Ovary (tissue), 9 donors: ENCODE results near the gene ASIC4. TPM values are rescaled to one million over a fixed set of nuclear protein-coding genes. Genes with fewer than 3 reads are reported as not detected.

Experiments used
- DNase-seq, 5 donors: peaks; one replicate each; pipeline ENCODE4 v3.0.0-alpha.2; 2019 to 2020
- H3K27ac ChIP-seq, 2 donors: fragments of 200-600 bp; one replicate each; pipeline versions ENCODE4 v1.5.1 to v1.8.0; 2019 to 2022
- H3K27me3 ChIP-seq: fragments of 200-600 bp; one replicate; pipeline ENCODE4 v1.8.0; 2022
- H3K36me3 ChIP-seq: fragments of 200-600 bp; sonication (generic); one replicate; pipeline ENCODE4 v1.5.1; 2019
- H3K4me1 ChIP-seq: one replicate; pipeline ENCODE4 v1.8.1; 2013; ENCODE audit warnings: mild to moderate bottlenecking, moderate library complexity; ENCODE audit not compliant: insufficient read depth
- H3K4me3 ChIP-seq: fragments of 200-600 bp; sonication (generic); one replicate; pipeline ENCODE4 v1.5.1; 2017
- H3K9me3 ChIP-seq, 2 donors: fragments of 200-600 bp in 1 of 2; sonication (generic) in 1 of 2; one replicate each; pipeline versions ENCODE4 v1.5.1 to v1.8.1; 2013 to 2019; ENCODE audit warnings: mild to moderate bottlenecking in 1 of 2, moderate library complexity in 1 of 2
- CTCF ChIP-seq, 3 donors: fragments of 450-650 bp in 2 of 3; fragments of 200-600 bp in 1 of 3; IDR thresholded peaks; one replicate each; pipeline versions ENCODE4 v1.5.1 to v1.8.0; 2016 to 2022; ENCODE audit warnings: antibody characterized with exemption in 3 of 3, mild to moderate bottlenecking in 1 of 3
- EP300 ChIP-seq: sonication (generic); formaldehyde crosslinking; IDR thresholded peaks from one replicate; pipeline ENCODE4 v1.6.1; 2017; ENCODE audit warnings: antibody characterized with exemption
- POLR2A ChIP-seq: fragments of 450-650 bp; IDR thresholded peaks from one replicate; pipeline ENCODE4 v1.6.1; 2017; ENCODE audit warnings: antibody characterized with exemption, mild to moderate bottlenecking, moderate library complexity
- WGBS, 3 donors: extraction: QIAGEN DNeasy Blood & Tissue Kit in 1 of 3; methylation state at CpG; one replicate each; pipeline versions ENCODE4 v1.1.5 to v1.1.7; 2013 to 2017; 5-methylcytosine and 5-hydroxymethylcytosine counted together
- intact Hi-C, 4 donors: fragments of 100-400 bp; cut with DNase I; formaldehyde crosslinking; loops; one replicate each; pipeline versions ENCODE4 v1.11.0 to v1.15.1; 2022 to 2023
- polyA plus RNA-seq, 2 donors: library from polyadenylated mRNA; stranded (reverse); fragments of 200-250 nt in 1 of 2; fragments of 350-450 nt in 1 of 2; fragmentation: Illumina TruSeq in 1 of 2; extraction: RNeasy Lipid Tissue Mini Kit (QIAGEN cat#74804) in 1 of 2; gene quantifications; one replicate each; pipeline ENCODE4 v1.2.3, GENCODE V29; 2013 to 2014
- total RNA-seq, 7 donors: library from RNA; depleted of rRNA in 2 of 7; stranded (reverse); fragments of >200 nt in 2 of 7; fragmentation: NEBNext Ultra II Directional in 3 of 7; extraction: Animal tissue kit (Norgen Biotek cat#: 25700) in 3 of 7; gene quantifications; one replicate each; pipeline versions ENCODE4 v1.1.0 to v1.2.4, GENCODE V29; 2016 to 2023
- donor health status: DM: no; HTN: no; CAD: no; lungs with moderate emphysema.
- donor health status: DM: no; HTN: no; CAD: no.
- donor health status: Bipolar disorder and iron deficiency.
- donor health status: DM: yes; HTN: yes; CAD: no.
- donor health status: DM: no; HTN: no; CAD: no.
- donor health status: DM: yes; HTN: yes; CAD: no.

The ASIC4 gene
- total and polyA plus RNA-seq, 9 donors, result 0.05 to 0.28 (median 0.17) TPM; not detected in 5

- intact Hi-C loops, result loop anchor here in 2 of 4 donors (5.0 kb wide), 2 partner anchors 78 to 83 kb away; no protein-coding TSS in a partner anchor
- TF ChIP-seq EP300, result no peak
- no peak for TF ChIP-seq POLR2A
- TF ChIP-seq CTCF (IDR thresholded peaks at IDR 0.05), result no peak
- no peak overlapping the region for H3K27ac ChIP-seq
- H3K27me3 ChIP-seq, result no peaks in the 10 kb centered on the region
- peak in 3 of 5 donors; percentile 27 to 42 (median 32) for DNase-seq
- H3K9me3 ChIP-seq, result no peaks in the 10 kb centered on the region
- 56 to 76% (median 57%) methylated on average over 20 of the region's 20 CpGs for WGBS, 3 donors
- no peaks in the 10 kb centered on the region for H3K36me3 ChIP-seq
- no peak overlapping the region for H3K4me3 ChIP-seq
- peaks cover 4% of the 10 kb centered on the region for H3K4me1 ChIP-seq
These were observed 45.1 kb downstream of the ASIC4 start for GRCh38 chr2:219559156-219559915.

GRCh38 chr2:219560037-219560892, 46.0 kb downstream of the ASIC4 start:
- 25 to 28% (median 27%) methylated on average over 8 of the region's 8 CpGs for WGBS, 3 donors
- no peaks in the 10 kb centered on the region for H3K36me3 ChIP-seq
- H3K4me3 ChIP-seq, result no peak overlapping the region
- peak; percentile 21 to 48 (median 28) for DNase-seq
- no peaks in the 10 kb centered on the region for H3K27me3 ChIP-seq
- TF ChIP-seq POLR2A (no peak), CTCF (IDR thresholded peaks at IDR 0.05) (peak; percentile 25 to 49 (median 32))
- no peaks in the 10 kb centered on the region for H3K9me3 ChIP-seq
- H3K27ac ChIP-seq, result peak overlapping the region in 1 of 2 donors; percentile 38
- intact Hi-C loops, result loop anchor here in 1 of 4 donors (5.0 kb wide), 1 partner anchor 67 kb away; the partner anchor contains the start of gene SLC4A3
- H3K4me1 ChIP-seq, result peaks cover 4% of the 10 kb centered on the region

GRCh38 chr2:219560893-219561178, 46.6 kb downstream of the ASIC4 start:
- H3K27ac ChIP-seq, result peak overlapping the region in 1 of 2 donors; percentile 38
- no peaks in the 10 kb centered on the region for H3K9me3 ChIP-seq
- 72 to 82% (median 78%) methylated on average over 3 of the region's 3 CpGs for WGBS, 3 donors
- no peaks in the 10 kb centered on the region for H3K36me3 ChIP-seq
- H3K27me3 ChIP-seq, result no peaks in the 10 kb centered on the region
- intact Hi-C loops, result loop anchor here in 1 of 4 donors (5.0 kb wide), 1 partner anchor 66 kb away; the partner anchor contains the start of gene SLC4A3
- no peak overlapping the region for H3K4me3 ChIP-seq
- no peak for TF ChIP-seq EP300
- no peak for TF ChIP-seq CTCF (IDR thresholded peaks at IDR 0.05)
- no peak for TF ChIP-seq POLR2A
- H3K4me1 ChIP-seq, result peaks cover 4% of the 10 kb centered on the region
- DNase-seq, result no peak

GRCh38 chr2:219561179-219562048, 47.1 kb downstream of the ASIC4 start:
- TF ChIP-seq CTCF (IDR thresholded peaks at IDR 0.05), result no peak
- TF ChIP-seq POLR2A, result no peak
- TF ChIP-seq EP300, result no peak
- Histone ChIP-seq H3K4me3 (no peak overlapping the region), H3K9me3 (no peaks in the 10 kb centered on the region), H3K27ac (peak overlapping the region in 1 of 2 donors; percentile 44), H3K27me3 (no peaks in the 10 kb centered on the region), H3K36me3 (no peaks in the 10 kb centered on the region), H3K4me1 (peaks cover 4% of the 10 kb centered on the region)
- intact Hi-C loops, result loop anchor here in 1 of 4 donors (5.0 kb wide), 1 partner anchor 66 kb away; the partner anchor contains the start of gene SLC4A3
- WGBS, 3 donors, result 70 to 84% (median 76%) methylated on average over 24 of the region's 24 CpGs
- peak; percentile 15 to 41 (median 23) for DNase-seq
